Nasal cavity respiratory epithelium epithelial cell of viscerocranial mucosa (primary cell): ENCODE data around the gene CRYBG3. TPM values are rescaled to one million over a fixed set of nuclear protein-coding genes. Genes with fewer than 3 reads are reported as not detected.

Experiments used
- total RNA-seq: library from RNA; depleted of rRNA; stranded (reverse); fragments of >200 nt; gene quantifications from 2 replicates; pipeline ENCODE4 v1.2.3, GENCODE V29; 2014

CRYBG3 gene
- 17.8 and 32.2 TPM in 2 replicates for total RNA-seq

DNA sequence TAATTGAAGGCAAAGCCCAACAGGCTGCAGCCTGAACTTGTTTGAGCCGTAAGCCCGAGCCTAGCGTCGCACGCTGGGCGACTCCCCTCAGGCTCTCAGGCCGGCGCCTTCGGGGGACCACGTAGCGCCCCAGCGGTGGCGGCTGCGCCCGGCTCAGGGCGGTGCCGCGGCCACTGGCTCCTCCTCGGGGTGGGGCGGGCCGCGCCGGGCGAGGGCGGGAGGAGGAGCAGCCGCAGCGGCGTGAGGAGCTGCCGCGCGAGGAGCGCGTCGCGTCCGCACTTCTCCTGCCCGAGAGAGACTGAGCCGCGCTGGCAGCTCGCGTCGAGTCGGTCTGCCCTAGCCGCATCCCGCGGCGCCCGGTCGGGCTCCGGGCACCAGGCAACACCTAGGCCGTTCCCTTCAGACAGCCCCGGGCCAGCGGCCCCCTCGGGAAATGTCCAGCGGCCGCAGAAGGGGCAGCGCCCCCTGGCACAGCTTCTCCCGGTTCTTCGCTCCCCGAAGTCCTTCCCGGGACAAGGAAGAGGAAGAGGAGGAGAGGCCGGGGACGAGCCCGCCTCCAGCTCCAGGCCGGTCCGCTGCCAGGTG lies at the start of gene CRYBG3:
Gene CRYBG3, plus strand, starts transcription at position 238 of the 585 bp plus-strand sequence. Its CDS starts 196 bp downstream, at position 434.

GRCh38 chr3:97971679-97972567 lies 150.1 kb downstream of the CRYBG3 start, which contains the start of gene RIOX2:
Gene RIOX2 (minus strand): TSS chr3:97972431. CDS start chr3:97967593, 4,838 bp downstream.

Other genes starting within 250 kb of the CRYBG3 start
- gene ARL6, start 57.3 kb upstream of the CRYBG3 start, total RNA-seq = 3.4 and 8.0 TPM in 2 replicates
- gene RIOX2, start 150.4 kb downstream of the CRYBG3 start, total RNA-seq = 43.1 and 45.1 TPM in 2 replicates
- not detected in 2 replicates for gene GABRR3, start 213.3 kb downstream of the CRYBG3 start, total RNA-seq